Activated CD4-positive, alpha-beta T cell treated with anti-CD3 and anti-CD28 coated beads, Interleukin-2, Interleukin-6, amounts not matched to agents 100 ng/mL and 50 ng/mL, durations not matched to agents 16 hours and 8 hours (primary cell): ENCODE measurements around the gene ARPC5.
A peak's percentile ranks its signal among the peaks of the same experiment; 100 is the strongest.
"Not testable (repeated sequence)": the region's sequence is repeated elsewhere in the genome, so short reads cannot be mapped to it uniquely, and the experiment has no call there.

Experiments
- DNase-seq: peaks from one replicate; pipeline ENCODE4 v3.0.0-alpha.2; 2020

The ARPC5 gene

DNA sequence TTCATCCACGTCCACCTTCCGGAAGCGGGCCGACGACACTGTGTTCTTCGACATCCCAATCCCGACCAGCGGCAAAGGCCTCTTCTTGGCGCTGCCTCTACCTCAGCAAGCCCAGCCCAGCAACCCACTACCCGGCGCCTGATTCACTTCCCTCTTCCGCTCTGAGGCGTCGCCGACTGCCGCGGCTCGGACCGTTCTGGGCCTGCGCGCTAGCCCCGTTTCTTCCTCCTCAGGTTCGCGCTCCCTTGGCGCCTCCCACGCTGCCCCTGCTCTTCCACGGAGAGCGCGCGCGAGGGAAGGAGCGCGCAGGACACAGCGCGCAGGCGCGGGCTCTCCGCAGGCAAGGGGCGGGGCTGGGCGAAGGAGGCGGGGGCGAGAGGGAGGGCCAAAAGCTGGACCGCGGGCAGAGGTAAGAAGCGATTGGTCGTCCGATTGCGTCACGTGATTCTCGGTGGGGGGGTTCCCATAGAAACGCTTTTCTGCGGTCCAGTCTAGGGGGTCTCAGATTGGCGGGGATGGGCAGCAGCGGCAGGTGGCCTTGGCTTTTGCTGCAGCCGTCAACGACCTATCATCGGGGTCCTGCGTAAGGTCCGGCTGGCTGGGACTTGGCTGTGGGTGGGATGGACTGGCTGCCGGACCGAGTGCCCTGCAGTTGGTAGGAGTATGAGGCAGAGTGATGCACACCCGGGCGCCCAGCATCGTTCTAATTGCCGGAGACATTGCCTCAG is at the start of gene ARPC5:
ARPC5 (minus strand) TSS at position 178 of the 728 bp plus-strand sequence; CDS start at position 54, 124 bp downstream.
- DNase-seq, result peak; percentile 98

DNA sequence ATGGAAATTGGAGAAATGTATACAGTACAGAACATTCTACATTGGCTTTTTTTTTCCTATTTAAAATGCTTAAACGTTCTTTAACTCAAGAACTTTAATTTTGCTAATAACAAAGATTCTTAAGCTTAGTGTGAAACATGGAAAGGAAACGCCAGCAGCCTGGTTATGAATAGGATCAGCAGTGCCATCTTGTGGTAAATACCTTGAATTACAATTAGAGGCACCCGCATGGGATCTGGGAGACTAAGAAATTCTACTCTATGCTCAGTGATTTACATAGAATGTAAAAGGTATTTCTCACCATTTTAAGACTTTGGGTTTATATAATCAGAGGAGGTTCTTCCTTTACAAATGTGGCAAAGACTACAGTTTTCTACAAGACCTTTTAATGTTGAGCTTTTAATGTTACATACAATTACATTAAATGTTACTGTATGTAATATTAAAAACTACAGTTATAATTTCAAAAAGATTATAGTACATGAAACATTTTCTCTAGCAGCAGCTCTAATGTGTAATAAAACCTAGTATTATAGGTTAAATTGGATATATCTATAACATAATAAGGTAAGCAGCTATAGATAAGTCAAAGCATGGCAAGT is 49.6 kb upstream of the ARPC5 start:
- peak; percentile 64 for DNase-seq

DNA sequence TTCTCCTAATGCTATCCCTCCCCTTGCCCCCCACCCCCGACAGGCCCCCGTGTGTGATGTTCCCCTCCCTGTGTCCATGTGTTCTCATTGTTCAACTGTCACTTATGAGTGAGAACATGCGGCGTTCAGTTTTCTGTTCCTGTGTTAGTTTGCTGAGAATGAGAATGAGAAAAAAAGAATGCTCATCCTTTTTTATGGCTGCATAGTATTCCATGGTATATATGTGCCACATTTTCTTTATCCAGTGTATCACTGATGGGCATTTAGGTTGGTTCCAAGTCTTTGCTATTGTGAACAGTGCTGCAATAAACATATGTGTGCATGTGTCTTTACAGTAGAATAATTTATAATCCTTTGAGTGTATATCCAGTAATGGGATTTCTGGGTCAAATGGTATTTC is 43.8 kb upstream of the ARPC5 start:
- DNase-seq, result not testable (repeated sequence)

DNA sequence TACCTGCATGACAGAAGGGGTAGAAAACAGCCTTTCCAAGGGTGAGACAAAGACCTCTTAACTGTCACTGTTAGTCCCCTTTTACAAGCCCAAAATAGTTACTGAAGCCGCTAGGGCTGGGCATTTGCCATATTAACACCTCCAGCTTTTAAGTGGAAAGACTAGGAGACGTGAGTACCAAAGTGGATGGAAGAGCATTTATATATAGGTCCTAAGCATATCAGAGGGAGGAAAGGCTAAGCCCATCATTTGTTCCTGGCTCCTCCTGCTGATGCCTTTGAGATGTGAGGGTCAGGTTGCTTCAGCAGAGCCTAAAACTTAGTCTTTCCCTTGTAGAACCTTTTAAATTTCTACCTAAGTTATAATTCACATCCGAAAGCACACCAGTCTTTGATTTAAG is 43.2 kb upstream of the ARPC5 start:
- no peak for DNase-seq

DNA sequence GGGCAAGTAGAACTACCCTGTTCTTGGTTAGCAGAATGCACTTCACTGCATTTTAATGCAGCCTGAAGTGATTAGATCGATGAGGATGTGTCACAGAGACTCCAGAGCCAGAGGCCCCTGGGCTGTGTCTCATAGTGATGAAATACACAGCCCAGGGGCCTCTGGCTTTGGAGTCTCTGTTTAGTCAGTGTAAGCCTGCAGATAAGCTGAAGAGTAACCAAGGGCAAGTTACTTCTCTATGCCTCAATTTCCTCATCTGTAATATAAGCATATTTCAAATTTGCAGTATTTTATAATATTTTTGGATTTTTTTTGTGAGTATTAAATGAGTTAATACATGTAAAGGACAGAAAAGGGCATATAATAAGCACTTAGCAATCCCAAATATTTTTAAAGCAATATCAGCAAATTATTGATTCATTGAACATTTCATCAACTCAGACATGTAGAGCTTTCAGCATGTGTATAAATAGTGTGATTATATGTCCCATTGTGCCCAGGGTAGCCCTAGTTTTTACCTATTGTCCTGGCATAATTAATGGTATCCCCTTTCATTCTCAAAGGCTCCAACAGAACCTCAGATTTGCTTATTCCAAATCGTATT is 41.1 kb upstream of the ARPC5 start:
- no peak for DNase-seq

DNA sequence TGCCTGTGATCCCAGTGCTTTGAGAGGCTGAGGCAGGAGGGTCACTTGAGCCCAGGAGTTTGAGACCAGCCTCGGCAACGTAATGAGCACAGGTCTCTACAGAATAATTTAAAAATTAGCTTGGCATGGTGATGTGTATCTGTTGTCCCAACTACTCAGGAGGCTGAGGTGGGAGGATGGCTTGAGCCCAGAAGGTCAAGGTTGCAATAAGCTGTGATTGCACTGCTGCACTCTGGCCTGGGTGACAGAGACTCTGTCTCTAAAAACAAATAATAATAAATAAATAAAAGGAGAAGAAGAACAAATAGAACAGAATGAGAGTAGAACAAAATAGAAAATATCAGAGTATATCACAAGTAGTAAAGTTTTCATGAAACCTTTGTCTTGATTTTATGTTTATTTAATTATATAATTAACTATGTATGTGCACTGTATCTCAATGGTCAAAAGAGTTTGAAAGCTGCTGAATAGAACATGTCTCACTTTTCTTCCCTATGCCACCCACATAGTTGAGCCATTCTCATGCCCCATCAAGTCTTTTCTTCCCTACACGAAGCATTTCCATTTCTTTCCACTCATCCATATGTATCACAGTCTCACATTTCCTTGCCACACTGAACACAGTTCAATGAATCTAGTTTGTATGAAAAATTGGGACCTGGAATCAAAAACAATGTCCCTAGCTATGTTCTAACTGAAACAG is 40.5 kb upstream of the ARPC5 start:
- DNase-seq, result no peak

DNA sequence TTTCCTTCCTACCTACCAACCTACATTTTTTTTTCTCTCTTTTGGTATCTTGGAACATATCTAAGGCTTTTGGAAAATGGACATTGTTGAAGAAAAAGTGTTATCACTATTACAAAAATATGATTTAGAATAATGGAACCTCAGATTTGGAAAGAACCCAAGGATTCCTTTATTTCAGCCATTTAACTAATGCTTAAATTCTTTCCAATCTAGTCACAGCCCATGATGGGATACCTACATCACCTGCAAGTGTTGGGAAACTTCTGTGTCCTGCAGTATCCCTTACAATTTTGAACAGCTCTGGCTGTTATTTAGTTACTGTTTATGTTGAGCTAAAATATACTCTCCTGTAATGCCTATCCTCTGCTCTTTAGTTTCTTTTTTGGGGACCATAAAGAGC is 39.8 kb upstream of the ARPC5 start:
- DNase-seq, result no peak

DNA sequence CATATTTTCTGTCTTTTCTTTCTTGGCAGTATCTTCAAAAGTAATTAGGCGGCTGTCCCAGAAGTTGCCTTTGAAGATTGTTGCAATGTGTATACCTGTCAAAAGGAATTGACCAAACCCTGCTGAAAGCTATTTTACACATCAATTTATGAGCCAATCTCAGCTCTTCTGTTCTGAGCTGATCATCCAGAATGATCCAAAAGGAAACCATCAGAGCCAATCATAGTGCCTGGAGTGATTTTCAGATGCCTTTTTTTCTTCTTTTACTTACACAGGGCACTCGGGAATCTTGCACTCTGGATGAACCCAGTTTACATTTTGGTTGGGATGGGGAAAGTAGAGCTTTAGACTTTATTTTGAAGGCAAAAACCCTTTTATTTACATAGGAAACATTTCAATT is 39.3 kb upstream of the ARPC5 start:
- no peak for DNase-seq

DNA sequence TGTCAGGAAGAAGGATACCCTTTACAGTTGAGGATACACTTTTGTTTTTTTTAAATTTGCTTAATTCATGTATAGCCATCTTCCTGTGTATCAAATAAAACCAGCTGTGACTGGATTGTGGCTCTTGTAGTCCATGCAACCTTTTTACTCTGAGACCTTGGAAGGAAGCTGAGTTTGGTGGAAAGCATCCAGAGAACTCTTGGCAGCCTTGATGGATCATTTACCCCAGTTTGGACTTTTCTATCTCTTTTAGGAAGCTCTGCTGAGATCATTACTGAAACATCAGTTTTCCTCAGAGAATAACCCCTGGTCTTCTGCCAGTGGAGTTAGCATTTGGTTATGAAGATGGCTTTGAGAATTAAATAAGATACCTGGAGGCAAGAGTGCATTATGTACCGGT is 38.8 kb upstream of the ARPC5 start:
- no peak for DNase-seq

DNA sequence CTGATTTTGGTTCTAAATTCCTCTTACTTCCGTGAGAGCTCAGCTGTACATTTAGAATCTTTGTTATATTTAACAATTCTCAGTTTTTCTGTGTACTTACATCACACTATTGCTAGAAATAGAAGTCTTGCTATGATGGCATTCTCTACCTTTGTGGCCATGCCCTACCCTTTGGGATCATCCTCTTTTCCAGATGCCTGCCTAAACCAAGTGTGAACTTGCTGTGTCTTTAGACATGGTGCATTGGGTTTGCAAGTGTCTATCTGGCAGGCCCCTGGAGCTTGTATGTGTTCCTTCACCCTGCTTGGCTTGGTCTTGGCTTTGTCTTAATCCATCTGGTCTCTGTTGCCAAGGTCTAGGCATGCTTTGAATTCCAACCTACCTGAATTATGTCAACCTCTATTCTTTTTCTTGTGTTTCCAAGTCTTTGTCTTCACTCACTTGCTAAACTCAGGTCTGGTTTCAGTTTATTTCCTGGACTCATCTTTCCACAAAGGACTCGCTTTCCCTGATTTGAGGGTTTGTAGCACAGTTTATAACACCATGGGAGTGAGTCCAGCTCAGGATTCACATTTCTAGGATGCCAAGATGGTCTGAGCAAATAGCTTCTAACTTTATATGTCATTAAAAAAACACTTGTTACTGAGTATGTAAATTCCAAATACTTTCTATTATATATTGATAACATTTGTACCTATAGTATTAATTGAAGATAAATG is 38.2 kb upstream of the ARPC5 start:
- DNase-seq, result no peak

DNA sequence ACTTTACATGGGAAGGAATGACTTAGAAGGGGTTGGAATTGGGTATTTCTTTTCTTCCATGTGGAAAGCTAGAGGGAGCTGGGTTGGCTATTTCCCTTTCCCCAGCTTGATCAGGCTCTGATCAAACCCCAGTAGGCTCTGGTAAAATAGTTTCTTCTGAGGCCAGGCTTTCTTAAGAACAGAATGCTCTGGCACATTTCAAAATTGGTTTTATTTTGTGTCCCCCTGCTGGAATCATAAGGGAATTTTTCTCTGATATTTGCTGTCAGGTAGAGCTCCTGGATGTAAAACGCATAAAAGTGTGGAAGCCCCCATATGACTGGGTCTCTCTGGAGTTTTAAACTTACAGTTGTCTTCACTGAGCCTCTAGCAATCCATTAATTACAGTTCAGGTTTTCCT is 34.6 kb upstream of the ARPC5 start:
- DNase-seq, result no peak

DNA sequence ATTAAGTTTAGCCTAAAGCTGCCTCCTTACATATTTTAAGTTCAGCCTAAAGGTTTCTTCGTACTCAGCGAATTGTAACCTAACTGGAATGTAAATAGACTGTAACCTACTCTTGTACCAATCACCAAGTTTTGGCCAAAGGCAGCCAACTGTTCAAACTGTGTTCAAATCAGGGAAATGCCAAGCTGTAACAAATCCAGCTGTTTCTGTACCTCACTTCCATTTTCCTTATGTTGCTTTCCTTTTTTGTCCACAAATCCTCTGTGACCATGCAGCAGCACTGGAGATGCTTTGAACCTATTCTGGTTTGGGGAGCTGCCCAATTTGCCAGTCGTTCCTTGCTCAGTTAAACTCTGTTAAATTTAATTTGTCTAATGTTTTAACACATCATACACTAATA is 20.8 kb upstream of the ARPC5 start:
- no peak for DNase-seq

DNA sequence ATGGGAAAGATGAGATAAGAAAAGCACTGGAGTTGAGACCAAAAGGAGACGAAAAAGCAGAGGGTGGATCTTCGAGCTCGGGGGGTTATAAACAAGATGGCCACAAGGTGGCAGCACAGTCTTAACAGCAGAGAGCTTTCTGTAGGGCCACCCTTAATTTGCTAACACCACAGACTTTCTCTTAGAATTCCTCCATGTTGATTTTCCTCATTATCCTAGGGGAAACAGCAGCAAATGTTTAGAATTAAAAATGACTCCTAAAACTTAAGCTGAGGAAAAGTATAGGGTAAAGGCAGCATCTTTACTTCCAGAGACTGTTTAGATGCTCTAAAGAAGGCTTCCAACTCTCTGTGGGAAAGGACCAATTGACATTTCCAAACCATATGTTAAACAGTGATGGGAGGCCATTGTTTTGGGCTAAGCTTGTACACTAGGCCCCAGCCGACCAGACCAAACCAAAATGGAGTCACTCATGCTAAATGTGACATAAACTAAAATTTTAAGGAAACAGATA is 20.0 kb upstream of the ARPC5 start:
- peak; percentile 82 for DNase-seq

DNA sequence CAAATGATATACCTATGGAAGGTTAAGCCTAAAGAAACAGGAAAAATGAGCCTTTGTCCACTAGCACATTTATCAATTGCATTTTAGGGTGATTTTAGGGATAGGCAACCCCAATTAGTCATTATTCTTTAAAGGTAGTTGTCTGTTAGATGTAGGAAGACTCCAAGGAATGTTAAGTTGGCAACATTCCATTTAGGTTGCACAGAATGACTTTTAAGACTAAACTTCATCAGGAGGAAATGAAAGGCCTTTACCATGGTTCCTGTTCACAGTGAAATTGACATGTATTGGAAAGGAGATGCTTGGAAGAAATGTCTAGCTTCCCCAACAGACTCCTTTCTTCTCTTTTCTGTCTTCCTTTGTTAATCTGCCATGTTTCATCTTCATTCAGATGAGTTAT is 19.1 kb upstream of the ARPC5 start:
- no peak for DNase-seq

DNA sequence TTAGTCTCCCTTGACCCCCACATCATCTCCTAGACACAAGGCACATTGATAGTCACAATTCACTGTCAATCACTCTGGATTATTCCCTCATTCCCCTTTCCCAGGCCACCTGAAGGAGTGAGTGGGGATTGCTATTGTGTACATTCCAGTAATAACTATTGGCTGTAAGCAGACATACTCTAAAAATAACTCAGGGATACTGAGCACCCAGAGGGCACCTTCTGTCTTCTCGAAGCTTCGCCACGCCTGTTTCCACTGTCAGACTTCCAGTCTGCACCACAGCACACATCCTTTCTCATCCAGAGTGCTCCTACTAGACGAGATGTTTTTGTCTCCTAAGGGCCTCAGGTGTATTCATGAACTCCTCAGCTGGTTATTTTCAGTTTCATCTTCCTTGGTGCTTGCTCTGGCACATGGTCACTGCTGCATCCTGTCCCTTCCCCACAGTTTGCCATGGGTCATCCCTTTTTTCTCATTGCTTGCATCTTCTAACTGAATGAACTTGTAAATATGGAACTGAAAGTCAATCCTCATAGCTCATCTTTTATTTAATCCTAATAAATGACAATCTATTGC is 18.4 kb upstream of the ARPC5 start:
- DNase-seq, result no peak

DNA sequence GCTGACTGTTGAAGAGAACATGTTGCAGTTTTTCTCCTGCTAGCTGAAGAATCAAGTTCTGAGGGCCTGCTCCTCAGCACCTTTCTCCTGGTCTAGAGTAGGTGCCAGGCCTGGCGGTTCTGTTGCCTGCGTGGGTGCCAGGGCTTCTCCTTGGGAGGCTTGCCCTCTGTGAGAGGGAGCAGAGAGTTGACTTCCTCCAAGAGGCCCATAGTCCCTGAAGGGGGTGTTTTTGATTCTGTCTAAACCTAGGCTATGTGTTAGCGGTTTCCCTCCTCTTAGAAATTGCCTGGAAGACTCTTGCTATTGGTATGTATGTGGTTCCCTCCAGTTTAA is 17.8 kb upstream of the ARPC5 start:
- no peak for DNase-seq

DNA sequence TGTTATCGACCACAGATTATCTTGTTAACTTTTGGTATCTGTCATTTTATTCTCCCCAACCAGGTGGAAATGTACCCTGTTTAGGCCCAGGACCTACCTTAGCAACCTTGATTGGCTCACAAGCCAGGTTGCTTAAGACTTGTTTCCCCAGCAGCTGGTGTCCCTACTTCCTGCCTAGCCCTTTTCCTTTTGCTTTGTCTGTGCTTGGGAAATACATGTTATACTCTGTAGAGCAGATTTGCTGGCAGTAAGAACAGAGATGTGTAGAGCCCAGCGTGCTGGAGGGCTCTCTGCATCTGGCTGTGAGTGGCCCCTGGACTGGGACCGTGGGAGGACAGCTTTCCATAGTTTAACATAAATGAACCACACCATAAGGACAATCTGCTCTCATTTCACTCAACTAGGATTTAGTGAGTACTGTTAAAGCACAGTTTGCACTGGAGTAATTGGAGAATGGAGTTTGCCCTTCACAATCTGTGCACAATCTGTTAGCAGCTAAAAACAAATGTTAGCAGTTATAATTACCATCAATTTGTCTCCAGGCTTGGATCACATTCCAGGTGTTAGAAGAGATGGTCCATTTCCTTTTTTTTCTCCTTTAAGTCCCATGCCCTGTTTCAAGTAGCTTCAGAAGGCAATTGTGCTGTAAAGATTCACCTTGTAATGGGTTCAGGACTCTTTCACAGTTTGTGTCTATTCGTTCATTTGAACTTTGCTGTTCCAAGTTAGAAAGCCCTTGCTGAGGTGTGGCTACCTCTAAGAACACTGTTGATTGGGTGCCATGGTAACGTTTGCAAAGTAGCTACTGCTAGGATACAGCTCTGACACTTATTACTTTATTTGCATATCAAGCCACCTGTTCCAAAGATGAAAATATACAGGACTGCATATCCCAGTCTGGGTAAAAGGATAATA is 17.2 kb upstream of the ARPC5 start, which contains the start of gene APOBEC4:
APOBEC4 (minus strand) TSS at position 770 of the 915 bp plus-strand sequence. CDS start 4,535 bp downstream, outside the sequence.
- no peak for DNase-seq

DNA sequence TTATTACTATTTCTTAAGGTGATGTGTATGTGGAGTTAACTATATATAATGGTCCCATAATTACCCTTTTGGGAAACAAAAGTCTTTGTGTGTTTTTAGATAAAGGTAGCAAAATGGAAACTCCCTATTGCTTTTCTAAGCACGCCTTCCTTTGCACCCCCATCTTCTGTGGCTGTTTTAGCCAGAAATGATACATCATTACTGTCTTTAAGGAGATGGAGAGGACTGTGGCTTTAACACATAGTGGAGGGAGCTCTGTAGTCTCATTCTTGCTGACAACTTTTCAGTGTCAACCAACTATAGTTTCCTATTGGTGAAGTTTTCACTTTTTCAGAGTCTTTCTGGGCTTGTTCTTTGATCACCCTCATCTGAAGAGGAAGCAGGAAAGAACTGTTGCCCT is 16.5 kb upstream of the ARPC5 start:
- peak; percentile 78 for DNase-seq

DNA sequence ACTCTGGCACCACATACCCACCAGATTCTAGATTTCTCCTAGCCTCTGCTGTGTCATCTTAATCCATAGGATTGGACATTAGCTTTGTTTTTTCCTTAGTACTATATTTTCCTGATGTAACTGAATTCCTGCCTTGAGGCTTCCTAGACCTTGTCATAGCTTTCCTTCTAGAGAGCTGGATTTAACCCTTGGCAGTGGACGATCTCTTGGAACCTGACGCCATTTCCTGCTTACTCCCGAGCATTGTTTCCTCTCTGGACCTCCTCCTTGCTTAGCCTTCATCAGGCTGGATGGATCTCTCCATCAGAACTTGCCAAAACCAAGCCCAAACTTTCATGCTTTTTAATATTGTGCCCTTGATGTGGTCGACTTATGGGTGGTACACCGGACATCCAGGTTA is 16.0 kb upstream of the ARPC5 start:
- DNase-seq, result no peak

DNA sequence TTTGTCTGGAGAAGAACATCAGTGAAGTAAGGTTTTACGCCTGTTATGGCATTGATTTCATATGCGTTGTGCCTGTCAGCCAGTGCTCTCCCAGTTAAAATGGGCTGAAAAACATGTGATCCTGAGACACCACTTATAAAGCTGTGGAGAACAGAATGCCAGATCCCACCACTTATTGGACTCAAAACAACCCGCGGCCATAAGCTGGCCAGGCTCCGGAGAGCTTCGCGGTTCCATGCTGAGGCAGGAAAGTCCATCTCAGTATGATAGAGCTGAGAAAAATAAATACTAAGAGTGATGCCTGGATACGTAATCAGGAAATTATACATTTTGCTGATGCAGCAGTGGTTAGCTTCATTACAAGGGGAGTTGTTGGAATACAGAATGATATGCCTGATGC is 12.5 kb upstream of the ARPC5 start:
- DNase-seq, result no peak

DNA sequence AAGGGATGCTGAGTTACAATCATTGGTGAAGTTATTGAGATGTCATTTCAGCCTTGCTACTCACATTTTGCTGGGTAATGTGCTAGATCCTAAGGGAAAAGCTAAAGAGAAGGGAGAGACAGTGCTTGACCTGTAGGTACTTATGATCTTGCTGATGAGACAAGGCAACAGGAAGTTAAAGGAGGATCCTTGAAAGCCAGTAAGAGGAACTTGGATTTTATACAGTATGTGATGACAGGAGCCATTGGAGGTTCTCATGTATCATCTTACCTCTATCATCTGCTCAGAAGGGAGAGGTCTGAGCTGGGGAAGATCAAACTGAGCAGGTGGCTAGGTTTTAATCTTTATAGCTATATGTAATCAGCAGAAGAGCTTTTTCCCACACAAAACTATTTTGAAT is 11.2 kb upstream of the ARPC5 start:
- DNase-seq, result no peak
